OCI-LY1 (cell line): ENCODE data around the gene PEAR1.

Experiments
- EZH2 ChIP-seq: fragments of 200-600 bp; sonication (generic), shearing (Covaris generic); IDR thresholded peaks from 2 replicates; pipeline ENCODE4 v1.8.0; 2017; ENCODE audit warnings: borderline replicate concordance, mixed run types, mild to moderate bottlenecking, antibody characterized with exemption, low read length, moderate library complexity, mixed read lengths
- TF ChIP-seq, protein P1 (sequence below): fragments of 200-600 bp; sonication (generic), shearing (Covaris generic); IDR thresholded peaks from 2 replicates; pipeline ENCODE4 v1.5.1; 2017; ENCODE audit warnings: mild to moderate bottlenecking, antibody characterized with exemption, low read length, moderate library complexity, mixed read lengths

DNA sequence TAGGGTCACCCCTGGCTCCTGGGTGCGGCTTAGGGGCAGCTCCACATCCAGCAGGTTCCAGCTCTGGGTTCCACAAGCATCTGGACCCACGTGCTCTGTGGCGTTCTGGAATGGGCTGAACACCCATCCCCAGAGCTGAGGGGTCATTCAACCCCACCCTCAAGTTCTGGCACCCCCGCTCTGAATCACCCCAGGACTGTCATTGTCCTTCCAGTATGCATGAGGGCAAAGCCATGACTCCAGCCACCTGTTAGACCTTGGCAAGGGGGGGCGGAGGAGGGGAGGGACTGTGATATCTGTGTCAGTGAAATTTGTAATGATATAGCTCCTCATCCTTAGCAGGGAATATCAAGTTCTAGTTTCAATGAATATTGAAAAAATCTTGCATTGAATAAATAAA lies 46.9 kb upstream of the PEAR1 start:
- no peak for TF ChIP-seq EZH2
- TF ChIP-seq, protein P1, sequence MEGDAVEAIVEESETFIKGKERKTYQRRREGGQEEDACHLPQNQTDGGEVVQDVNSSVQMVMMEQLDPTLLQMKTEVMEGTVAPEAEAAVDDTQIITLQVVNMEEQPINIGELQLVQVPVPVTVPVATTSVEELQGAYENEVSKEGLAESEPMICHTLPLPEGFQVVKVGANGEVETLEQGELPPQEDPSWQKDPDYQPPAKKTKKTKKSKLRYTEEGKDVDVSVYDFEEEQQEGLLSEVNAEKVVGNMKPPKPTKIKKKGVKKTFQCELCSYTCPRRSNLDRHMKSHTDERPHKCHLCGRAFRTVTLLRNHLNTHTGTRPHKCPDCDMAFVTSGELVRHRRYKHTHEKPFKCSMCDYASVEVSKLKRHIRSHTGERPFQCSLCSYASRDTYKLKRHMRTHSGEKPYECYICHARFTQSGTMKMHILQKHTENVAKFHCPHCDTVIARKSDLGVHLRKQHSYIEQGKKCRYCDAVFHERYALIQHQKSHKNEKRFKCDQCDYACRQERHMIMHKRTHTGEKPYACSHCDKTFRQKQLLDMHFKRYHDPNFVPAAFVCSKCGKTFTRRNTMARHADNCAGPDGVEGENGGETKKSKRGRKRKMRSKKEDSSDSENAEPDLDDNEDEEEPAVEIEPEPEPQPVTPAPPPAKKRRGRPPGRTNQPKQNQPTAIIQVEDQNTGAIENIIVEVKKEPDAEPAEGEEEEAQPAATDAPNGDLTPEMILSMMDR = no peak
